ENCODE measurements around the gene OTOF.
A peak's percentile ranks its signal among the peaks of the same experiment; 100 is the strongest.

Gene OTOF

GRCh38 chr2:26504002-26504401, 26.1 kb upstream of the OTOF start:
- no peak for DNase-seq (ENCODE audit: low read depth)
- no peak for TF ChIP-seq CTCF (conservative IDR thresholded peaks at IDR 0.05; ENCODE audit: low read depth, low read length)
- peak overlapping the region; percentile 40 for H3K4me3 ChIP-seq (ENCODE audit: low read length)

GRCh38 chr2:26503231-26503880, 25.4 kb upstream of the OTOF start:
- no peak for DNase-seq (ENCODE audit: low read depth)
- H3K4me3 ChIP-seq (ENCODE audit: low read length) = peak overlapping the region; percentile 40
- peak; percentile 91 for TF ChIP-seq CTCF (conservative IDR thresholded peaks at IDR 0.05; ENCODE audit: low read depth, low read length)

- no peak for TF ChIP-seq CTCF (conservative IDR thresholded peaks at IDR 0.05; ENCODE audit: low read depth, low read length)
- no peak overlapping the region for H3K4me3 ChIP-seq (ENCODE audit: low read length)
- no peak for DNase-seq (ENCODE audit: low read depth)
Observed at GRCh38 chr2:26500406-26500805, 22.5 kb upstream of the OTOF start.

GRCh38 chr2:26495705-26496297, 17.9 kb upstream of the OTOF start:
- no peak overlapping the region for H3K4me3 ChIP-seq (ENCODE audit: low read length)
- DNase-seq (ENCODE audit: low read depth) = peak; percentile 73
- no peak for TF ChIP-seq CTCF (conservative IDR thresholded peaks at IDR 0.05; ENCODE audit: low read depth, low read length)

GRCh38 chr2:26494891-26495290, 17.0 kb upstream of the OTOF start:
- H3K4me3 ChIP-seq (ENCODE audit: low read length) = no peak overlapping the region

GRCh38 chr2:26494199-26494598, 16.3 kb upstream of the OTOF start:
- no peak overlapping the region for H3K4me3 ChIP-seq (ENCODE audit: low read length)
- TF ChIP-seq CTCF (conservative IDR thresholded peaks at IDR 0.05; ENCODE audit: low read depth, low read length) = no peak
- no peak for DNase-seq (ENCODE audit: low read depth)

More at GRCh38 chr2:26494891-26495290, 17.0 kb upstream of the OTOF start:
- no peak for DNase-seq (ENCODE audit: low read depth)
- no peak for TF ChIP-seq CTCF (conservative IDR thresholded peaks at IDR 0.05; ENCODE audit: low read depth, low read length)

GRCh38 chr2:26493566-26493965, 15.6 kb upstream of the OTOF start:
- TF ChIP-seq CTCF (conservative IDR thresholded peaks at IDR 0.05; ENCODE audit: low read depth, low read length) = no peak
- no peak for DNase-seq (ENCODE audit: low read depth)
- H3K4me3 ChIP-seq (ENCODE audit: low read length) = no peak overlapping the region

Data from retinal pigment epithelial cell (primary cell).